SH-SY5Y (cell line): ENCODE measurements around the gene CD81.
A peak's percentile ranks its signal among the peaks of the same experiment; 100 is the strongest.

Experiments used
- GATA2 ChIP-seq: IDR thresholded peaks from 2 replicates; pipeline ENCODE4 v1.6.1; 2011; ENCODE audit warnings: mild to moderate bottlenecking, low read depth, low read length
- GATA3 ChIP-seq: IDR thresholded peaks from 2 replicates; pipeline ENCODE4 v1.6.1; 2011; ENCODE audit warnings: low read depth, mild to moderate bottlenecking, low read length, moderate library complexity

Gene CD81

GRCh38 chr11:2390725-2391151 is 13.6 kb downstream of the CD81 start:
- TF ChIP-seq GATA2 (no peak), GATA3 (no peak)

- TF ChIP-seq GATA2 (no peak), GATA3 (no peak)
Measured at GRCh38 chr11:2391181-2391975, 14.3 kb downstream of the CD81 start.

GRCh38 chr11:2392241-2392959 is 15.3 kb downstream of the CD81 start:
- TF ChIP-seq GATA3 (no peak), GATA2 (no peak)

GRCh38 chr11:2393111-2393868 is 16.2 kb downstream of the CD81 start:
- TF ChIP-seq GATA3 (no peak), GATA2 (no peak)

GRCh38 chr11:2393941-2394817 is 17.1 kb downstream of the CD81 start:
- no peak for TF ChIP-seq GATA2
- no peak for TF ChIP-seq GATA3

- no peak for TF ChIP-seq GATA2
- TF ChIP-seq GATA3: no peak
Measured at GRCh38 chr11:2394818-2395105, 17.7 kb downstream of the CD81 start.

GRCh38 chr11:2395211-2395730 is 18.2 kb downstream of the CD81 start:
- no peak for TF ChIP-seq GATA3
- no peak for TF ChIP-seq GATA2

- TF ChIP-seq GATA3 (no peak), GATA2 (no peak)
Measured at GRCh38 chr11:2395856-2396255, 18.7 kb downstream of the CD81 start.

GRCh38 chr11:2396471-2396870 is 19.4 kb downstream of the CD81 start:
- TF ChIP-seq GATA3: no peak
- TF ChIP-seq GATA2: no peak

- TF ChIP-seq GATA2 (no peak), GATA3 (no peak)
Measured at GRCh38 chr11:2397005-2397404, 19.9 kb downstream of the CD81 start.

GRCh38 chr11:2398664-2399355 is 21.7 kb downstream of the CD81 start:
- TF ChIP-seq GATA2 (peak; percentile 47; the same call in 1 of the 2 replicates), GATA3 (no peak)

GRCh38 chr11:2399488-2400068 is 22.5 kb downstream of the CD81 start:
- TF ChIP-seq GATA3 (no peak), GATA2 (no peak)
